ENCODE data around the gene PHKG2. TPM values are rescaled to one million over a fixed set of nuclear protein-coding genes. Genes with fewer than 3 reads are reported as not detected.

The PHKG2 gene, protein sequence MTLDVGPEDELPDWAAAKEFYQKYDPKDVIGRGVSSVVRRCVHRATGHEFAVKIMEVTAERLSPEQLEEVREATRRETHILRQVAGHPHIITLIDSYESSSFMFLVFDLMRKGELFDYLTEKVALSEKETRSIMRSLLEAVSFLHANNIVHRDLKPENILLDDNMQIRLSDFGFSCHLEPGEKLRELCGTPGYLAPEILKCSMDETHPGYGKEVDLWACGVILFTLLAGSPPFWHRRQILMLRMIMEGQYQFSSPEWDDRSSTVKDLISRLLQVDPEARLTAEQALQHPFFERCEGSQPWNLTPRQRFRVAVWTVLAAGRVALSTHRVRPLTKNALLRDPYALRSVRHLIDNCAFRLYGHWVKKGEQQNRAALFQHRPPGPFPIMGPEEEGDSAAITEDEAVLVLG
- total RNA-seq (27.8 TPM), polyA plus RNA-seq (ENCODE audit: insufficient read depth, low read depth, low replicate concordance) (34.9 TPM)
- long read RNA-seq, donor 1, full-length matches to known transcripts = 6 of 12 reads
- long read RNA-seq, donor 1, partial matches to known transcripts = 6 of 12 reads
- long read RNA-seq, donor 1, other reads (novel, unspliced or antisense) = 0 of 12 reads
- long read RNA-seq, donor 2, full-length matches to known transcripts = 5 of 5 reads
- long read RNA-seq, donor 2, partial matches to known transcripts = 0 of 5 reads
- long read RNA-seq, donor 2, other reads (novel, unspliced or antisense) = 0 of 5 reads
- long read RNA-seq, donor 3, full-length matches to known transcripts = 9 of 9 reads
- long read RNA-seq, donor 3, partial matches to known transcripts = 0 of 9 reads
- long read RNA-seq, donor 3, other reads (novel, unspliced or antisense) = 0 of 9 reads
- long read RNA-seq, donor 4, full-length matches to known transcripts = 4 of 4 reads
- long read RNA-seq, donor 4, partial matches to known transcripts = 0 of 4 reads
- long read RNA-seq, donor 4, other reads (novel, unspliced or antisense) = 0 of 4 reads
- long read RNA-seq, donor 5 = 0 reads
- long read RNA-seq, donor 6, full-length matches to known transcripts = 2 of 2 reads
- long read RNA-seq, donor 6, partial matches to known transcripts = 0 of 2 reads
- long read RNA-seq, donor 6, other reads (novel, unspliced or antisense) = 0 of 2 reads
- long read RNA-seq, donor 7, full-length matches to known transcripts = 9 of 24 reads
- long read RNA-seq, donor 7, partial matches to known transcripts = 5 of 24 reads
- long read RNA-seq, donor 7, other reads (novel, unspliced or antisense) = 10 of 24 reads
- long read RNA-seq, donor 8, full-length matches to known transcripts = 4 of 4 reads
- long read RNA-seq, donor 8, partial matches to known transcripts = 0 of 4 reads
- long read RNA-seq, donor 8, other reads (novel, unspliced or antisense) = 0 of 4 reads
- long read RNA-seq, donor 9, full-length matches to known transcripts = 4 of 4 reads
- long read RNA-seq, donor 9, partial matches to known transcripts = 0 of 4 reads
- long read RNA-seq, donor 9, other reads (novel, unspliced or antisense) = 0 of 4 reads
- long read RNA-seq, donor 10, full-length matches to known transcripts = 4 of 4 reads
- long read RNA-seq, donor 10, partial matches to known transcripts = 0 of 4 reads
- long read RNA-seq, donor 10, other reads (novel, unspliced or antisense) = 0 of 4 reads

DNA sequence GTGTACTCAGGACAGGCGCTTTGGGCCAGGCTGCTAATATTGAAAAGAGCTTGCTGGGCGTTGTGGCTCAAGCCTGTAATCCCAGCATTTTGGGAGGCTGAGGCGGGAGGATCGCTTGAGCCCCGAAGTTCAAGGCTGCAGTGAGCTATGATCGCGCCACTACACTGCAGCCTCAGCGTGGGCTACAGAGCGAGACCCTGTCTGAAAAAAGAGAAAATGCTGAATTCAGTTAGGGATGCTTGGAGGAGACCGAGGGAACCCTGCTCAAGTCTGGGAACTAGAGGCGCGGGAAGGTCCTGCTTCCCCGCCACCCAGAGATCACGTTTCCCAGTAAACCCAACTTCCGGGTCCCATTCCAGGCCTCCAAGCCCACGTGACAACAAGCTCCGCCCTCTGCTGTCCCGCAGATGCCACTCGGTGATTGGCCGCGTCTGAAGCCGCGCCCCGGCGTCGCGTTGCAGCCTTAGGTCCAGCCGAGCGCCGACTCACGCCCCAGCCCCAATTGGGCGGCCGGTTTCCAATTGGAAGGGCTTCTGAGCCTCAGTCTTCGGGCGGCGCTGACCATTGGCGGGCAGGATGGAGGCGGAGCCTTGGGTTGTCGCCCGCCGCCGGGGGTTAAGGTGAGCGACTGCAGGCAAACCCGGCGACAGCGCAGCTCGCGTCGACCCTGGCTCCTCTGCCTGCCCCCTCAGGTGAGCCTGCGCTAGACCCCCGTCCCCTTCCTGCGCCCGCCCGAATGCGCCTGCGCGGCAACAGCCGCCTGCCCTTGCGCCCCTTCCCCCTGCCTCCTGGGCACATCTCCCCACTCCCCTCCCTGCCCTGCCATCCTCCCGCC, at the start of gene PHKG2:
PHKG2 (plus strand) TSS at position 627 of the 835 bp plus-strand sequence. CDS start 396 bp downstream, outside the sequence.
- Histone ChIP-seq H3K27me3 (ENCODE audit: control insufficient read depth, insufficient read depth, low read length) (no peaks in the 10 kb centered on the region), H3K4me3 (ENCODE audit: low read length in 3 of 3) (peak within 1 kb of the TSS; percentile 65 to 81 (median 80)), H3K9me3 (ENCODE audit: control insufficient read depth in 2 of 3, insufficient read depth in 1 of 3, low read length in 3 of 3) (no peaks in the 10 kb centered on the region), H3K9ac (ENCODE audit: low read length in 3 of 3) (peak within 1 kb of the TSS; percentile 3 to 78 (median 76)), H3K4me1 (ENCODE audit: control insufficient read depth in 2 of 3, insufficient read depth in 2 of 3, low read depth in 1 of 3, low read length in 3 of 3) (no peaks in the 10 kb centered on the region), H3K27ac (ENCODE audit: low read depth in 2 of 2, low read length in 2 of 2) (peak within 1 kb of the TSS; percentile 52 to 69), H3K36me3 (ENCODE audit: control insufficient read depth in 2 of 3, insufficient read depth in 3 of 3, low read length in 3 of 3) (peaks cover 0 to 8% (median 4%) of the 10 kb centered on the region in 3 donors)
- peak; percentile 99 to 100 (median 100) for DNase-seq
- FAIRE-seq = peak; percentile 98
- TF ChIP-seq, protein P1, sequence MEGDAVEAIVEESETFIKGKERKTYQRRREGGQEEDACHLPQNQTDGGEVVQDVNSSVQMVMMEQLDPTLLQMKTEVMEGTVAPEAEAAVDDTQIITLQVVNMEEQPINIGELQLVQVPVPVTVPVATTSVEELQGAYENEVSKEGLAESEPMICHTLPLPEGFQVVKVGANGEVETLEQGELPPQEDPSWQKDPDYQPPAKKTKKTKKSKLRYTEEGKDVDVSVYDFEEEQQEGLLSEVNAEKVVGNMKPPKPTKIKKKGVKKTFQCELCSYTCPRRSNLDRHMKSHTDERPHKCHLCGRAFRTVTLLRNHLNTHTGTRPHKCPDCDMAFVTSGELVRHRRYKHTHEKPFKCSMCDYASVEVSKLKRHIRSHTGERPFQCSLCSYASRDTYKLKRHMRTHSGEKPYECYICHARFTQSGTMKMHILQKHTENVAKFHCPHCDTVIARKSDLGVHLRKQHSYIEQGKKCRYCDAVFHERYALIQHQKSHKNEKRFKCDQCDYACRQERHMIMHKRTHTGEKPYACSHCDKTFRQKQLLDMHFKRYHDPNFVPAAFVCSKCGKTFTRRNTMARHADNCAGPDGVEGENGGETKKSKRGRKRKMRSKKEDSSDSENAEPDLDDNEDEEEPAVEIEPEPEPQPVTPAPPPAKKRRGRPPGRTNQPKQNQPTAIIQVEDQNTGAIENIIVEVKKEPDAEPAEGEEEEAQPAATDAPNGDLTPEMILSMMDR (IDR thresholded peaks at IDR 0.05; ENCODE audit: borderline replicate concordance, extremely low read depth, insufficient read depth) = no peak
- intact Hi-C loops (cut with DNase I) = no loop called here

DNA sequence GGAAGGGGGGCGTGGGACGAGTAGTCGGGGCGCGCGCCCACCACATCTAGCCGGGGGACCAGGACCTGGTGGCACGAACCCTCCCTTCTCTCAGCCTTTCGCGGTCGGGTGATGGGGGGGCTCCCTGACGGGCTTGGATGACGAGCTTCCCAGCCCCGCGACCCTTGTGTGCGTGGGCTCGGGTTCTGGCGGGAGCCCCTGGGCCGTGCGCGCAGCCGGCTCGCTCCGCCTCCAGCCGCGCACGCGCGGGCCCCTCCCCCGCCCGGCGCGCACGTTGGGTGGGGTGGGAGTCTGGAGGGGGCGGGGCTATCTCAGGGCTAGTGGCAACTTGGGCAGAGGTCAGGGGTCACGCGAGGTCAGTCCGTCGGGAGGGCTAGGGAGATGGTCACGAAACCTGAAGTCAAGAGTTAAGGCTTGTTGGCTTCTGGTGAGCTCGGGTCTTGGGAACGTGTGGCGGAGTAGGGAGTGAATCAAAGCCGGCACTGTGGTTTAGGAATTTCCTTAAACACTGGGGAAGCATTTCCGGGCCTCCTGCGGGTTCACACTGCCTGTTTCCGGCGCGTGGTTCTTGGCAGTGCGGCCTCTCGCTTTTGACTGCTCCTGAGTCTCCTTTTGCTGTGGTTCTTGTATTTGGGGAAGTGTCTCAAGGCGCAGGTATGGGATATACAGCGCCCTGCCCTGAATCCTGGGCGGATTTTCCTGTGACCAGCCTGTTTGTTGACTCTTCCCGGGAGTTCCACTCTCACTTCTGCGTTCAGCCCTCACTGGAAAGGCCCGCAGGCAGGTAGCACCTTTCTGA, 49.2 kb upstream of the PHKG2 start, which contains the start of gene SRCAP:
SRCAP (plus strand) TSS at position 356 of the 799 bp plus-strand sequence. CDS start 1,654 bp downstream, outside the sequence.
- intact Hi-C loops (cut with DNase I) = no loop called here

More for the DNA sequence above, 49.2 kb upstream of the PHKG2 start, which contains the start of gene SRCAP:
- Histone ChIP-seq H3K9me3 (ENCODE audit: control insufficient read depth in 2 of 3, insufficient read depth in 1 of 3, low read length in 3 of 3) (no peaks in the 10 kb centered on the region), H3K27me3 (ENCODE audit: control insufficient read depth, insufficient read depth, low read length) (no peaks in the 10 kb centered on the region), H3K27ac (ENCODE audit: low read depth in 2 of 2, low read length in 2 of 2) (peak within 1 kb of the TSS; percentile 100), H3K4me1 (ENCODE audit: control insufficient read depth in 2 of 3, insufficient read depth in 2 of 3, low read depth in 1 of 3, low read length in 3 of 3) (peaks cover 0 to 13% (median 8%) of the 10 kb centered on the region in 3 donors), H3K36me3 (ENCODE audit: control insufficient read depth in 2 of 3, insufficient read depth in 3 of 3, low read length in 3 of 3) (peaks cover 2 to 17% (median 9%) of the 10 kb centered on the region in 3 donors), H3K4me3 (ENCODE audit: low read length in 3 of 3) (peak within 1 kb of the TSS; percentile 86 to 95 (median 87)), H3K9ac (ENCODE audit: low read length in 3 of 3) (peak within 1 kb of the TSS; percentile 95 to 99 (median 98))
- DNase-seq (peak; percentile 85 to 96 (median 93)), FAIRE-seq (no peak)
- TF ChIP-seq, protein P1 (IDR thresholded peaks at IDR 0.05; ENCODE audit: borderline replicate concordance, extremely low read depth, insufficient read depth) = no peak

All from kidney (tissue), 22 donors.